ENCODE data around the gene NKAIN2. TPM values are rescaled to one million over a fixed set of nuclear protein-coding genes. Genes with fewer than 3 reads are reported as not detected.

The NKAIN2 gene
- polyA plus RNA-seq, 1 of the 3 experiments (the other 2 are of a cell fraction): not detected

DNA sequence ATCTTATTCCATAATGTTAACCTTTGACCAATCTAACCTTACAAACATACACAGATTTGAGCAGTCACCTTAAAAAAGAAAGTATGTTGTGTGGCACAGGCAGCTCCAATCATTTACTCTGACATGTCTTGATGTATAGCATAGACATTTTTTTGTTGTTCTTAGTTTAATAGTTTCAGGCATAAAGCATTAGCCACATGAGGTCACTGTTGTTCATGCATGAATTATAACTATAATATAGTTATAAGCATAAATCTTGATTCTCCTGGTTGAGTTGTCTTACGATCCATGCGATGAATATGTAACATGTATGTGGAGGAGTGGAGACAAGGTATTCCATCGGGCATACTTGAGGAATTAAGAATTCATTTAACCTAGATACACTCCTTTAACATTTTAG lies 26.1 kb upstream of the NKAIN2 start:
- no peak overlapping the region for H3K4me2 ChIP-seq
- ChIA-PET CTCF (interaction anchor here (0.8 kb wide), 1 partner anchor 25 kb away, joined by 3 read pairs; no protein-coding TSS in a partner anchor), POLR2A (no interaction called here)
- no peaks in the 10 kb centered on the region for H3K27me3 ChIP-seq (ENCODE audit: insufficient read depth)
- TF ChIP-seq MEF2A (IDR thresholded peaks at IDR 0.05; ENCODE audit: borderline replicate concordance, low read depth) (no peak), JUND (IDR thresholded peaks at IDR 0.05) (no peak), TEAD4 (IDR thresholded peaks at IDR 0.05; ENCODE audit: borderline replicate concordance, insufficient read depth) (no peak)
- TF ChIP-seq, protein P1, sequence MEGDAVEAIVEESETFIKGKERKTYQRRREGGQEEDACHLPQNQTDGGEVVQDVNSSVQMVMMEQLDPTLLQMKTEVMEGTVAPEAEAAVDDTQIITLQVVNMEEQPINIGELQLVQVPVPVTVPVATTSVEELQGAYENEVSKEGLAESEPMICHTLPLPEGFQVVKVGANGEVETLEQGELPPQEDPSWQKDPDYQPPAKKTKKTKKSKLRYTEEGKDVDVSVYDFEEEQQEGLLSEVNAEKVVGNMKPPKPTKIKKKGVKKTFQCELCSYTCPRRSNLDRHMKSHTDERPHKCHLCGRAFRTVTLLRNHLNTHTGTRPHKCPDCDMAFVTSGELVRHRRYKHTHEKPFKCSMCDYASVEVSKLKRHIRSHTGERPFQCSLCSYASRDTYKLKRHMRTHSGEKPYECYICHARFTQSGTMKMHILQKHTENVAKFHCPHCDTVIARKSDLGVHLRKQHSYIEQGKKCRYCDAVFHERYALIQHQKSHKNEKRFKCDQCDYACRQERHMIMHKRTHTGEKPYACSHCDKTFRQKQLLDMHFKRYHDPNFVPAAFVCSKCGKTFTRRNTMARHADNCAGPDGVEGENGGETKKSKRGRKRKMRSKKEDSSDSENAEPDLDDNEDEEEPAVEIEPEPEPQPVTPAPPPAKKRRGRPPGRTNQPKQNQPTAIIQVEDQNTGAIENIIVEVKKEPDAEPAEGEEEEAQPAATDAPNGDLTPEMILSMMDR (IDR thresholded peaks at IDR 0.05): peak; percentile 39
- H3F3A ChIP-seq (replicated peaks; ENCODE audit: insufficient read depth): no peaks in the 10 kb centered on the region
- 3% methylated on average over 3 of the region's 3 CpGs for WGBS (ENCODE audit: low lambda C conversion rate)
- H3K36me3 ChIP-seq (replicated peaks in 1 of 2; ENCODE audit: control insufficient read depth in 1 of 2, insufficient read depth in 2 of 2, low read length in 1 of 2): no peaks in the 10 kb centered on the region
- H3K4me3 ChIP-seq (ENCODE audit: low read depth in 2 of 2, low read length in 1 of 2): no peak overlapping the region
- H2AFZ ChIP-seq (ENCODE audit: low read depth): no peak overlapping the region
- H3K9ac ChIP-seq: no peak overlapping the region
- H3K79me2 ChIP-seq (ENCODE audit: insufficient read depth): no peaks in the 10 kb centered on the region
- no peaks in the 10 kb centered on the region for H3K9me3 ChIP-seq
- DNase-seq: no peak
- no peaks in the 10 kb centered on the region for H4K20me1 ChIP-seq (ENCODE audit: insufficient read depth)
- H3K4me1 ChIP-seq (ENCODE audit: control insufficient read depth in 1 of 2, insufficient read depth in 2 of 2, low read depth in 1 of 2, low read length in 1 of 2): no peaks in the 10 kb centered on the region
- no peak overlapping the region for H3K27ac ChIP-seq (ENCODE audit: low read depth in 2 of 2, low read length in 1 of 2)
- no peaks in the 10 kb centered on the region for H3K9me2 ChIP-seq

DNA sequence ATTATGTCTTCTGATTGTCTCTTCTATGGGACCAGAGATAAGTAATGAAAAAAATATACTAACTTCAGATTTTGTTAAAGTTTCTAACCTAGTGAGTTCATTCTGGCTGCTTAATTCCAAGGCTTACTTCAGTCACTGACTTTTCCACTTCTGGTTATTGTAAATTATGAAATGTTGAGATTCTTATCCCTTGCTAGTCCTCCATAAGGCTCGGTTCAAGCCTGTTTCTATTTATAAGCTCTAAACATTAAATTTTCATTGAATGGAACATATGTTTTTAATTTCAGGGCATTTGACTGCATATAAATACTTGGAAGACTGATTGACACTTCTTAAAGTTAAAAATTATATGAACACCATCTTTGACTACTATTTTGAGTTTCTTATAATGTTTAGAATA lies 23.6 kb upstream of the NKAIN2 start:
- ChIA-PET CTCF (interaction anchor here (0.7 kb wide), 1 partner anchor 22 kb away, joined by 3 read pairs; no protein-coding TSS in a partner anchor), POLR2A (no interaction called here)
- 0% methylated on average over 1 of the region's 1 CpG for WGBS (ENCODE audit: low lambda C conversion rate)

More for the DNA sequence above, 23.6 kb upstream of the NKAIN2 start:
- H3K27me3 ChIP-seq (ENCODE audit: insufficient read depth): no peaks in the 10 kb centered on the region
- TF ChIP-seq FOXM1 (IDR thresholded peaks at IDR 0.05; ENCODE audit: low read depth): no peak
- TF ChIP-seq RXRA (IDR thresholded peaks at IDR 0.05; ENCODE audit: borderline replicate concordance, low read depth): no peak
- TF ChIP-seq GATA2 (CRISPR knock-in tag; IDR thresholded peaks at IDR 0.05): no peak
- no peak for TF ChIP-seq MXI1 (IDR thresholded peaks at IDR 0.05; ENCODE audit: low read depth, low read length)
- TF ChIP-seq, protein P1 (IDR thresholded peaks at IDR 0.05): no peak
- TF ChIP-seq, protein P2, sequence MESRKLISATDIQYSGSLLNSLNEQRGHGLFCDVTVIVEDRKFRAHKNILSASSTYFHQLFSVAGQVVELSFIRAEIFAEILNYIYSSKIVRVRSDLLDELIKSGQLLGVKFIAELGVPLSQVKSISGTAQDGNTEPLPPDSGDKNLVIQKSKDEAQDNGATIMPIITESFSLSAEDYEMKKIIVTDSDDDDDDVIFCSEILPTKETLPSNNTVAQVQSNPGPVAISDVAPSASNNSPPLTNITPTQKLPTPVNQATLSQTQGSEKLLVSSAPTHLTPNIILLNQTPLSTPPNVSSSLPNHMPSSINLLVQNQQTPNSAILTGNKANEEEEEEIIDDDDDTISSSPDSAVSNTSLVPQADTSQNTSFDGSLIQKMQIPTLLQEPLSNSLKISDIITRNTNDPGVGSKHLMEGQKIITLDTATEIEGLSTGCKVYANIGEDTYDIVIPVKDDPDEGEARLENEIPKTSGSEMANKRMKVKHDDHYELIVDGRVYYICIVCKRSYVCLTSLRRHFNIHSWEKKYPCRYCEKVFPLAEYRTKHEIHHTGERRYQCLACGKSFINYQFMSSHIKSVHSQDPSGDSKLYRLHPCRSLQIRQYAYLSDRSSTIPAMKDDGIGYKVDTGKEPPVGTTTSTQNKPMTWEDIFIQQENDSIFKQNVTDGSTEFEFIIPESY (IDR thresholded peaks at IDR 0.05; ENCODE audit: borderline replicate concordance, low read depth): no peak
- no peak for TF ChIP-seq ELF1 (IDR thresholded peaks at IDR 0.05)
- TF ChIP-seq, protein P3, sequence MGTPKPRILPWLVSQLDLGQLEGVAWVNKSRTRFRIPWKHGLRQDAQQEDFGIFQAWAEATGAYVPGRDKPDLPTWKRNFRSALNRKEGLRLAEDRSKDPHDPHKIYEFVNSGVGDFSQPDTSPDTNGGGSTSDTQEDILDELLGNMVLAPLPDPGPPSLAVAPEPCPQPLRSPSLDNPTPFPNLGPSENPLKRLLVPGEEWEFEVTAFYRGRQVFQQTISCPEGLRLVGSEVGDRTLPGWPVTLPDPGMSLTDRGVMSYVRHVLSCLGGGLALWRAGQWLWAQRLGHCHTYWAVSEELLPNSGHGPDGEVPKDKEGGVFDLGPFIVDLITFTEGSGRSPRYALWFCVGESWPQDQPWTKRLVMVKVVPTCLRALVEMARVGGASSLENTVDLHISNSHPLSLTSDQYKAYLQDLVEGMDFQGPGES (IDR thresholded peaks at IDR 0.05; ENCODE audit: low read depth, low read length): no peak
- no peak for TF ChIP-seq EZH2phosphoT487 (IDR thresholded peaks at IDR 0.05; ENCODE audit: borderline replicate concordance, low read depth)
- TF ChIP-seq SIN3A (IDR thresholded peaks at IDR 0.05; ENCODE audit: borderline replicate concordance, low read depth, low read length): no peak
- TF ChIP-seq, protein P4, sequence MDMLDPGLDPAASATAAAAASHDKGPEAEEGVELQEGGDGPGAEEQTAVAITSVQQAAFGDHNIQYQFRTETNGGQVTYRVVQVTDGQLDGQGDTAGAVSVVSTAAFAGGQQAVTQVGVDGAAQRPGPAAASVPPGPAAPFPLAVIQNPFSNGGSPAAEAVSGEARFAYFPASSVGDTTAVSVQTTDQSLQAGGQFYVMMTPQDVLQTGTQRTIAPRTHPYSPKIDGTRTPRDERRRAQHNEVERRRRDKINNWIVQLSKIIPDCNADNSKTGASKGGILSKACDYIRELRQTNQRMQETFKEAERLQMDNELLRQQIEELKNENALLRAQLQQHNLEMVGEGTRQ (IDR thresholded peaks at IDR 0.05; ENCODE audit: borderline replicate concordance, low read depth, low read length): no peak
- no peak for TF ChIP-seq TEAD4 (IDR thresholded peaks at IDR 0.05; ENCODE audit: borderline replicate concordance, insufficient read depth)
- TF ChIP-seq RAD21 (IDR thresholded peaks at IDR 0.05; ENCODE audit: low read length): no peak
- TF ChIP-seq RCOR1 (IDR thresholded peaks at IDR 0.05; ENCODE audit: low read length): no peak
- no peak overlapping the region for H3K27ac ChIP-seq (ENCODE audit: low read depth in 2 of 2, low read length in 1 of 2)
- H3K9ac ChIP-seq: no peak overlapping the region
- no peaks in the 10 kb centered on the region for H3K79me2 ChIP-seq (ENCODE audit: insufficient read depth)
- H2AFZ ChIP-seq (ENCODE audit: low read depth): no peak overlapping the region
- H4K20me1 ChIP-seq (ENCODE audit: insufficient read depth): no peaks in the 10 kb centered on the region
- H3K36me3 ChIP-seq (replicated peaks in 1 of 2; ENCODE audit: control insufficient read depth in 1 of 2, insufficient read depth in 2 of 2, low read length in 1 of 2): no peaks in the 10 kb centered on the region
- no peak overlapping the region for H3K4me3 ChIP-seq (ENCODE audit: low read depth in 2 of 2, low read length in 1 of 2)
- H3K4me2 ChIP-seq: no peak overlapping the region
- H3K4me1 ChIP-seq (ENCODE audit: control insufficient read depth in 1 of 2, insufficient read depth in 2 of 2, low read depth in 1 of 2, low read length in 1 of 2): no peaks in the 10 kb centered on the region
- H3K9me3 ChIP-seq: no peaks in the 10 kb centered on the region
- no peaks in the 10 kb centered on the region for H3K9me2 ChIP-seq
- no peak for DNase-seq
- H3F3A ChIP-seq (replicated peaks; ENCODE audit: insufficient read depth): no peaks in the 10 kb centered on the region

Measured in SK-N-SH (cell line).